HepG2 (cell line): ENCODE data around the gene PMEL. TPM values are rescaled to one million over a fixed set of nuclear protein-coding genes. Genes with fewer than 3 reads are reported as not detected.

Source experiments
- CSRNP2 ChIP-seq: sonication (generic); formaldehyde crosslinking; conservative IDR thresholded peaks from 2 replicates; pipeline ENCODE4 v1.8.0; 2022; ENCODE audit warnings: low read depth, missing genetic modification reagents
- FOSL2 ChIP-seq: sonication (generic); formaldehyde crosslinking; IDR thresholded peaks from 2 replicates; pipeline ENCODE4 v1.4.0; 2020; ENCODE audit warnings: missing genetic modification reagents
- HIVEP1 ChIP-seq: sonication (generic); formaldehyde crosslinking; IDR thresholded peaks from 2 replicates; pipeline ENCODE4 v1.4.0; 2020; ENCODE audit warnings: mild to moderate bottlenecking, missing genetic modification reagents
- HMGA1 ChIP-seq: sonication (generic); formaldehyde crosslinking; conservative IDR thresholded peaks from 2 replicates; pipeline ENCODE4 v1.4.0; 2020; ENCODE audit warnings: missing genetic modification reagents
- HNF1A ChIP-seq, 2 experiments: sonication (generic) in 1 of 2; formaldehyde crosslinking in 1 of 2; IDR thresholded peaks; 2 replicates each; pipeline versions ENCODE4 v1.4.0 to v1.6.1; 2016 to 2020; ENCODE audit warnings: borderline replicate concordance in 1 of 2, low read depth in 1 of 2, mild to moderate bottlenecking in 1 of 2, missing genetic modification reagents in 1 of 2
- IKZF5 ChIP-seq: IDR thresholded peaks from 2 replicates; pipeline ENCODE4 v1.6.1; 2018; ENCODE audit warnings: missing genetic modification reagents, mild to moderate bottlenecking, missing compliant biosample characterization
- KDM3A ChIP-seq: IDR thresholded peaks from 2 replicates; pipeline ENCODE4 v1.6.1; 2018; ENCODE audit warnings: low read depth, missing compliant biosample characterization
- NR1H2 ChIP-seq: sonication (generic); formaldehyde crosslinking; IDR thresholded peaks from 2 replicates; pipeline ENCODE4 v1.8.1; 2022; ENCODE audit warnings: low read depth, missing genetic modification reagents, borderline replicate concordance
- NRL ChIP-seq: sonication (generic); formaldehyde crosslinking; IDR thresholded peaks from 2 replicates; pipeline ENCODE4 v1.5.0; 2020; ENCODE audit warnings: missing genetic modification reagents, mild to moderate bottlenecking, moderate library complexity, borderline replicate concordance
- SRF ChIP-seq: IDR thresholded peaks from 2 replicates; pipeline ENCODE4 v1.6.1; 2011; ENCODE audit warnings: mild to moderate bottlenecking, low read depth, low read length, moderate library complexity
- SUZ12 ChIP-seq: fragments of 150-350 bp; IDR thresholded peaks from 2 replicates; pipeline ENCODE4 v1.6.1; 2014; ENCODE audit warnings: low read depth, low read length
- TCF12 ChIP-seq, 2 experiments: fragments of 450-650 bp in 1 of 2; sonication (generic) in 1 of 2; formaldehyde crosslinking in 1 of 2; IDR thresholded peaks; 2 replicates each; pipeline versions ENCODE4 v1.6.1 to v1.8.0; 2017 to 2022; ENCODE audit warnings: antibody characterized with exemption in 1 of 2, mild to moderate bottlenecking in 1 of 2, missing genetic modification reagents in 1 of 2, moderate library complexity in 1 of 2
- TRIM24 ChIP-seq: sonication (generic); formaldehyde crosslinking; IDR thresholded peaks from 2 replicates; pipeline ENCODE4 v1.8.0; 2022; ENCODE audit warnings: mild to moderate bottlenecking, missing genetic modification reagents
- U2AF2 ChIP-seq: fragments of 200-400 bp; formaldehyde crosslinking; IDR thresholded peaks from 2 replicates; pipeline ENCODE4 v1.6.1; 2017; ENCODE audit warnings: low read depth, mild to moderate bottlenecking, low read length
- ZNF547 ChIP-seq: sonication (generic); formaldehyde crosslinking; IDR thresholded peaks from 2 replicates; pipeline ENCODE4 v1.5.1; 2020; ENCODE audit warnings: mild to moderate bottlenecking, missing genetic modification reagents
- ZNF552 ChIP-seq: sonication (generic); formaldehyde crosslinking; IDR thresholded peaks from 2 replicates; pipeline ENCODE4 v1.9.0; 2022; ENCODE audit warnings: missing genetic modification reagents, mild to moderate bottlenecking, borderline replicate concordance
- ZNF556 ChIP-seq: sonication (generic); formaldehyde crosslinking; IDR thresholded peaks from 2 replicates; pipeline ENCODE4 v1.4.0; 2020; ENCODE audit warnings: mild to moderate bottlenecking, missing genetic modification reagents, borderline replicate concordance
- ZNF576 ChIP-seq: sonication (generic); formaldehyde crosslinking; IDR thresholded peaks from 2 replicates; pipeline ENCODE4 v1.4.0; 2020; ENCODE audit warnings: mild to moderate bottlenecking, missing genetic modification reagents
- ZNF577 ChIP-seq: sonication (generic); formaldehyde crosslinking; IDR thresholded peaks from 2 replicates; pipeline ENCODE4 v1.4.0; 2020; ENCODE audit warnings: mild to moderate bottlenecking, low read depth, missing genetic modification reagents, borderline replicate concordance
- ZNF713 ChIP-seq: sonication (generic); formaldehyde crosslinking; IDR thresholded peaks from 2 replicates; pipeline ENCODE4 v1.4.0; 2020; ENCODE audit warnings: mild to moderate bottlenecking, missing genetic modification reagents
- ZNF768 ChIP-seq: sonication (generic); formaldehyde crosslinking; IDR thresholded peaks from 2 replicates; pipeline ENCODE4 v1.4.0; 2020; ENCODE audit warnings: missing genetic modification reagents
- ZSCAN21 ChIP-seq: sonication (generic); formaldehyde crosslinking; IDR thresholded peaks from 2 replicates; pipeline ENCODE4 v1.8.0; 2022; ENCODE audit warnings: mild to moderate bottlenecking, missing genetic modification reagents, moderate library complexity, borderline replicate concordance
- polyA plus RNA-seq, 8 experiments: library from polyadenylated mRNA; depleted of rRNA in 3 of 8; stranded (reverse) in 7 of 8; unstranded in 1 of 8; fragments of >200 nt; fragmentation: Illumina TruSeq in 4 of 8; extraction: Trizol in 4 of 8; gene quantifications; 2 replicates each; pipeline versions ENCODE4 v1.2.1 to v1.2.3, GENCODE V29; 2011 to 2016; ENCODE audit warnings: low read depth in 4 of 8, missing spikeins in 1 of 8, mixed read lengths in 1 of 8; ENCODE audit not compliant: insufficient read depth in 1 of 8
- total RNA-seq, 5 experiments: library from RNA; depleted of rRNA; stranded (reverse); fragments of >200 nt; fragmentation: Illumina TruSeq; extraction: Trizol; gene quantifications; 2 replicates each; pipeline ENCODE4 v1.2.3, GENCODE V29; 2016; ENCODE audit warnings: low read depth in 1 of 5

PMEL gene
- total and polyA plus RNA-seq, 2 of the 13 experiments (the other 11 are each of a cell fraction or from before 2014, with no cell fraction given), result 0.49 to 3.3 TPM

GRCh38 chr12:55940065-55940732, 25.6 kb downstream of the PMEL start (continued):
- TF ChIP-seq TCF12 (IDR thresholded peaks at IDR 0.05), result no peak
- TF ChIP-seq TCF12 (CRISPR knock-in tag; IDR thresholded peaks at IDR 0.05), result no peak
- no peak; the same call in 1 of the 2 replicates for TF ChIP-seq ZSCAN21 (CRISPR knock-in tag)
- TF ChIP-seq ZNF768, result 0 out of 2 replicates have a peak, but pooled peaks have one; percentile 24
- no peak for TF ChIP-seq NR1H2
- TF ChIP-seq ZNF552 (CRISPR knock-in tag), result no peak
- TF ChIP-seq NRL (CRISPR knock-in tag), result peak; percentile 69; the same call in 1 of the 2 replicates
- 0 out of 2 replicates have a peak, but pooled peaks have one; percentile 48 for TF ChIP-seq KDM3A
- peak; percentile 29; the same call in 1 of the 2 replicates for TF ChIP-seq FOSL2 (CRISPR knock-in tag)
- 0 out of 2 replicates have a peak, but pooled peaks have one; percentile 39 for TF ChIP-seq HIVEP1 (CRISPR knock-in tag)
- no peak for TF ChIP-seq ZNF713 (CRISPR knock-in tag)
- TF ChIP-seq U2AF2, result no peak
- TF ChIP-seq CSRNP2 (CRISPR knock-in tag), result no peak
- no peak for TF ChIP-seq TRIM24 (CRISPR knock-in tag)
- 0 out of 2 replicates have a peak, but pooled peaks have one; percentile 39 for TF ChIP-seq IKZF5 (CRISPR knock-in tag)
- TF ChIP-seq ZNF547, result peak; percentile 69; the same call in 1 of the 2 replicates
- no peak for TF ChIP-seq SRF
- TF ChIP-seq HMGA1 (CRISPR knock-in tag), result no peak
- no peak for TF ChIP-seq SUZ12
- no peak for TF ChIP-seq HNF1A (IDR thresholded peaks at IDR 0.05; ENCODE audit: low read depth)
- TF ChIP-seq HNF1A (CRISPR knock-in tag; IDR thresholded peaks at IDR 0.05; ENCODE audit: borderline replicate concordance), result peak; percentile 27; the same call in 1 of the 2 replicates
- peak; percentile 49; the same call in 1 of the 2 replicates for TF ChIP-seq ZNF556 (CRISPR knock-in tag)
- TF ChIP-seq ZNF577 (CRISPR knock-in tag), result no peak
- TF ChIP-seq ZNF576, result no peak
